IMR-90 (cell line): ENCODE results near the gene FRMPD4. TPM values are rescaled to one million over a fixed set of nuclear protein-coding genes. Genes with fewer than 3 reads are reported as not detected.

ENCODE experiments used
- ATAC-seq: fragments of 200-7000 bp; cut with Tn5 transposase; 2 replicates; pipeline ENCODE4 v1.9.1; 2020; ENCODE audit warnings: low read depth, mild to moderate bottlenecking, moderate library complexity
- BruUV-seq: library from RNA; stranded (reverse); fragments of 400-500 nt; replicated peaks from 2 replicates; lab custom pipeline; 2021; lab: Mats Ljungman, UMichigan
- CTCF ChIA-PET: fragments of 300-600 bp; formaldehyde crosslinking; extraction: SDS; loops from one replicate; lab custom pipeline; 2021; ENCODE audit warnings: antibody characterized with exemption; lab: Yijun Ruan, JAX
- POLR2A ChIA-PET: fragments of 300-600 bp; sonication (Branson Sonifier 250); formaldehyde crosslinking; loops from one replicate; lab custom pipeline; 2022; ENCODE audit warnings: antibody characterized with exemption; ENCODE audit not compliant: unreplicated experiment; lab: Charles Lee
- DNase-seq: peaks from one replicate; pipeline ENCODE4 v3.0.0; 2013
- H2AFZ ChIP-seq: replicated peaks from 2 replicates; pipeline ENCODE3; 2013; ENCODE audit warnings: low read length, mild to moderate bottlenecking; ENCODE audit not compliant: poor library complexity
- H2AK5ac ChIP-seq: 2 replicates; pipeline ENCODE4 v1.6.1; 2013; ENCODE audit warnings: low read depth, low read length, inconsistent platforms
- H2AK9ac ChIP-seq: replicated peaks from 2 replicates; pipeline ENCODE3; 2013; ENCODE audit warnings: mild to moderate bottlenecking, low read depth, low read length, moderate library complexity; ENCODE audit not compliant: poor library complexity
- H2BK120ac ChIP-seq: 2 replicates; pipeline ENCODE4 v1.6.1; 2013; ENCODE audit warnings: low read depth, low read length, inconsistent platforms
- H2BK15ac ChIP-seq: 3 replicates; pipeline ENCODE4 v1.6.1; 2013; ENCODE audit warnings: low read depth, low read length, inconsistent platforms
- H2BK20ac ChIP-seq: 2 replicates; pipeline ENCODE4 v1.6.1; 2013; ENCODE audit warnings: low read depth, mild to moderate bottlenecking, inconsistent platforms, low read length, moderate library complexity
- H2BK5ac ChIP-seq: 2 replicates; pipeline ENCODE4 v1.6.1; 2013; ENCODE audit warnings: mild to moderate bottlenecking, low read depth, low read length, inconsistent platforms; ENCODE audit not compliant: poor library complexity, severe bottlenecking
- H3K14ac ChIP-seq: replicated peaks from 2 replicates; pipeline ENCODE4 v1.6.1; 2013; ENCODE audit warnings: low read depth, low read length, inconsistent platforms
- H3K18ac ChIP-seq: 2 replicates; pipeline ENCODE4 v1.6.1; 2013; ENCODE audit warnings: low read depth, low read length, control low read depth
- H3K23ac ChIP-seq: 2 replicates; pipeline ENCODE4 v1.6.1; 2013; ENCODE audit warnings: low read depth, low read length, inconsistent platforms
- H3K27ac ChIP-seq: 2 replicates; pipeline ENCODE4 v1.5.1; 2013; ENCODE audit warnings: mild to moderate bottlenecking, control low read depth, low read length; ENCODE audit not compliant: insufficient read depth
- H3K27me3 ChIP-seq: 2 replicates; pipeline ENCODE4 v1.6.1; 2013; ENCODE audit warnings: low read length; ENCODE audit not compliant: control insufficient read depth, insufficient read depth
- H3K36me3 ChIP-seq: 2 replicates; pipeline ENCODE4 v1.6.1; 2013; ENCODE audit warnings: low read length, mixed read lengths; ENCODE audit not compliant: control insufficient read depth, insufficient read depth
- H3K4ac ChIP-seq: 2 replicates; pipeline ENCODE4 v1.6.1; 2013; ENCODE audit warnings: low read depth, low read length, inconsistent platforms
- H3K4me1 ChIP-seq: 2 replicates; pipeline ENCODE4 v1.6.1; 2013; ENCODE audit warnings: low read length, mixed read lengths; ENCODE audit not compliant: control insufficient read depth, insufficient read depth
- H3K4me2 ChIP-seq: 2 replicates; pipeline ENCODE4 v1.6.1; 2013; ENCODE audit warnings: low read depth, mild to moderate bottlenecking, control low read depth, low read length, moderate library complexity
- H3K4me3 ChIP-seq: 2 replicates; pipeline ENCODE4 v1.5.1; 2013; ENCODE audit warnings: low read depth, mild to moderate bottlenecking, control low read depth, low read length, moderate library complexity; ENCODE audit not compliant: insufficient read depth
- H3K56ac ChIP-seq: 2 replicates; pipeline ENCODE4 v1.6.1; 2013; ENCODE audit warnings: low read length, inconsistent platforms; ENCODE audit not compliant: insufficient read depth; ENCODE audit errors: extremely low read depth
- H3K79me1 ChIP-seq, 2 experiments: 2 replicates each; pipeline ENCODE4 v1.6.1; 2013; ENCODE audit warnings: low read length in 2 of 2, inconsistent platforms in 1 of 2, low read depth in 1 of 2
- H3K9ac ChIP-seq: 2 replicates; pipeline ENCODE4 v1.6.1; 2013; ENCODE audit warnings: low read depth, low read length, control low read depth
- H3K9me1 ChIP-seq: 2 replicates; pipeline ENCODE4 v1.6.1; 2013; ENCODE audit warnings: low read length, inconsistent platforms; ENCODE audit not compliant: insufficient read depth
- H3K9me3 ChIP-seq: 2 replicates; pipeline ENCODE4 v1.6.1; 2013; ENCODE audit warnings: low read length; ENCODE audit not compliant: control insufficient read depth, insufficient read depth
- H4K20me1 ChIP-seq: 2 replicates; pipeline ENCODE4 v1.6.1; 2013; ENCODE audit warnings: low read length, inconsistent platforms; ENCODE audit not compliant: insufficient read depth
- H4K5ac ChIP-seq: 2 replicates; pipeline ENCODE4 v1.6.1; 2013; ENCODE audit warnings: mild to moderate bottlenecking, low read depth, low read length, control low read depth
- H4K8ac ChIP-seq, 2 experiments: 2 replicates each; pipeline ENCODE4 v1.6.1; 2013; ENCODE audit warnings: low read depth in 2 of 2, low read length in 2 of 2, control low read depth in 1 of 2, inconsistent platforms in 1 of 2
- H4K91ac ChIP-seq: 2 replicates; pipeline ENCODE4 v1.6.1; 2013; ENCODE audit warnings: low read depth, low read length, inconsistent platforms; ENCODE audit not compliant: insufficient read depth
- CTCF ChIP-seq: conservative IDR thresholded peaks from 2 replicates; pipeline ENCODE4 v1.5.1; 2012; ENCODE audit warnings: mild to moderate bottlenecking, low read depth, low read length, improper control_type of control experiment
- FOS ChIP-seq: fragments of 150-350 bp; IDR thresholded peaks from 2 replicates; pipeline ENCODE4 v1.6.1; 2016; ENCODE audit warnings: low read depth, low read length
- MAZ ChIP-seq: IDR thresholded peaks from 2 replicates; pipeline ENCODE4 v1.6.1; 2012; ENCODE audit warnings: low read depth, mild to moderate bottlenecking, low read length, improper control_type of control experiment, moderate library complexity, borderline replicate concordance
- NFE2L2 ChIP-seq: fragments of 150-350 bp; IDR thresholded peaks from 2 replicates; pipeline ENCODE4 v1.6.1; 2016; ENCODE audit warnings: low read depth, mild to moderate bottlenecking, low read length
- RAD21 ChIP-seq: IDR thresholded peaks from 2 replicates; pipeline ENCODE4 v1.6.1; 2012; ENCODE audit warnings: low read length, improper control_type of control experiment
- RFX5 ChIP-seq: IDR thresholded peaks from 2 replicates; pipeline ENCODE4 v1.8.0; 2012; ENCODE audit warnings: low read depth, mild to moderate bottlenecking, low read length, moderate library complexity
- SMC3 ChIP-seq: fragments of 150-350 bp; IDR thresholded peaks from 2 replicates; pipeline ENCODE4 v1.6.1; 2016; ENCODE audit warnings: low read depth, mild to moderate bottlenecking, antibody characterized with exemption, low read length, moderate library complexity
- WGBS, 2 experiments: methylation state at CpG; one replicate each; pipeline versions ENCODE4 v1.1.5 to v1.1.7; 2013; ENCODE audit warnings: missing lambda C conversion rate in 2 of 2; ENCODE audit not compliant: insufficient read length in 1 of 2; ENCODE audit errors: extremely low coverage in 2 of 2; 5-methylcytosine and 5-hydroxymethylcytosine counted together
- dilution Hi-C: fragments of 300-500 bp; cut with HindIII; formaldehyde crosslinking; loops from one replicate; pipeline ENCODE4 v1.14.3; 2018; ENCODE audit warnings: low sequenced_read_pairs; ENCODE audit not compliant: unreplicated experiment
- in situ Hi-C: fragments of 300-500 bp; cut with MboI; formaldehyde crosslinking; loops from 3 replicates; pipeline ENCODE4 v1.14.3; 2019; ENCODE audit warnings: low sequenced_read_pairs, inconsistent platforms, mixed read lengths
- intact Hi-C: fragments of 100-400 bp; cut with micrococcal nuclease; formaldehyde crosslinking; loops from 2 replicates; pipeline ENCODE4 v1.10.0; 2022
- polyA plus RNA-seq, 3 experiments: library from polyadenylated mRNA; depleted of rRNA; stranded (reverse); fragments of >200 nt; gene quantifications; 2 replicates each; pipeline ENCODE4 v1.2.3, GENCODE V29; 2012; ENCODE audit warnings: low replicate concordance in 1 of 3
- total RNA-seq: library from RNA; depleted of rRNA; stranded (reverse); fragments of >200 nt; gene quantifications from 2 replicates; pipeline ENCODE4 v1.2.3, GENCODE V29; 2012

Gene FRMPD4
- total and polyA plus RNA-seq, 2 of the 4 experiments (the other 2 are of a cell fraction) = 0.53 to 1.1 TPM

GRCh38 chrX:12118134-12118533, 20.1 kb upstream of the FRMPD4 start:
- no peak overlapping the region for H3K23ac ChIP-seq
- no peaks in the 10 kb centered on the region for H3K27me3 ChIP-seq
- H3K9me1 ChIP-seq = no peaks in the 10 kb centered on the region
- peak; percentile 35 for DNase-seq
- no peak overlapping the region for H3K27ac ChIP-seq
- no peak overlapping the region for H2BK5ac ChIP-seq
- TF ChIP-seq FOS = no peak
- no peak for TF ChIP-seq RAD21
- TF ChIP-seq SMC3 = no peak
- TF ChIP-seq MAZ = no peak
- TF ChIP-seq NFE2L2 = no peak
- TF ChIP-seq CTCF = no peak
- no peak for TF ChIP-seq RFX5
- no peak overlapping the region for H3K9ac ChIP-seq
- no peak overlapping the region for H2AK5ac ChIP-seq
- BruUV-seq = no TSS peak
- H2AFZ ChIP-seq = peak overlapping the region; percentile 74
- no peak for ATAC-seq
- no peak overlapping the region for H4K8ac ChIP-seq
- no peak overlapping the region for H3K4ac ChIP-seq
- no peak overlapping the region for H2BK20ac ChIP-seq
- H4K91ac ChIP-seq = no peak overlapping the region
- H3K56ac ChIP-seq = no peak overlapping the region
- no peak overlapping the region for H3K4me3 ChIP-seq
- peaks cover 3% of the 10 kb centered on the region; the same call in 1 of the 2 replicates for H3K4me1 ChIP-seq
- H2BK15ac ChIP-seq = no peak overlapping the region
- no peak overlapping the region for H3K14ac ChIP-seq
- 0 out of 2 replicates have a peak, but pooled peaks cover 2% of the 10 kb centered on the region for H3K9me3 ChIP-seq
- no CpG with 5 or more reads among the region's 3 CpGs for WGBS, 2 experiments
- H2AK9ac ChIP-seq = no peak overlapping the region
- intact Hi-C loops (no loop called here), dilution Hi-C loops (no loop called here), in situ Hi-C loops (no loop called here)
- H3K79me1 ChIP-seq = no peaks in the 10 kb centered on the region
- H3K18ac ChIP-seq = no peak overlapping the region
- ChIA-PET POLR2A (no interaction called here), CTCF (no interaction called here)
- peak overlapping the region; percentile 7; the same call in 1 of the 2 replicates for H3K4me2 ChIP-seq
- H4K5ac ChIP-seq = no peak overlapping the region
- no peak overlapping the region for H2BK120ac ChIP-seq
- H3K36me3 ChIP-seq = no peaks in the 10 kb centered on the region
- H4K20me1 ChIP-seq = no peaks in the 10 kb centered on the region
